GM18499 (cell line): Measurements from ENCODE around the gene C1GALT1.

Experiments
- ATAC-seq: cut with Tn5 transposase; IDR thresholded peaks from one replicate; pipeline ENCODE4 v1.9.1; 2021; ENCODE audit warnings: moderate number of reproducible peaks; ENCODE audit not compliant: insufficient read depth, unreplicated experiment

The C1GALT1 gene

DNA sequence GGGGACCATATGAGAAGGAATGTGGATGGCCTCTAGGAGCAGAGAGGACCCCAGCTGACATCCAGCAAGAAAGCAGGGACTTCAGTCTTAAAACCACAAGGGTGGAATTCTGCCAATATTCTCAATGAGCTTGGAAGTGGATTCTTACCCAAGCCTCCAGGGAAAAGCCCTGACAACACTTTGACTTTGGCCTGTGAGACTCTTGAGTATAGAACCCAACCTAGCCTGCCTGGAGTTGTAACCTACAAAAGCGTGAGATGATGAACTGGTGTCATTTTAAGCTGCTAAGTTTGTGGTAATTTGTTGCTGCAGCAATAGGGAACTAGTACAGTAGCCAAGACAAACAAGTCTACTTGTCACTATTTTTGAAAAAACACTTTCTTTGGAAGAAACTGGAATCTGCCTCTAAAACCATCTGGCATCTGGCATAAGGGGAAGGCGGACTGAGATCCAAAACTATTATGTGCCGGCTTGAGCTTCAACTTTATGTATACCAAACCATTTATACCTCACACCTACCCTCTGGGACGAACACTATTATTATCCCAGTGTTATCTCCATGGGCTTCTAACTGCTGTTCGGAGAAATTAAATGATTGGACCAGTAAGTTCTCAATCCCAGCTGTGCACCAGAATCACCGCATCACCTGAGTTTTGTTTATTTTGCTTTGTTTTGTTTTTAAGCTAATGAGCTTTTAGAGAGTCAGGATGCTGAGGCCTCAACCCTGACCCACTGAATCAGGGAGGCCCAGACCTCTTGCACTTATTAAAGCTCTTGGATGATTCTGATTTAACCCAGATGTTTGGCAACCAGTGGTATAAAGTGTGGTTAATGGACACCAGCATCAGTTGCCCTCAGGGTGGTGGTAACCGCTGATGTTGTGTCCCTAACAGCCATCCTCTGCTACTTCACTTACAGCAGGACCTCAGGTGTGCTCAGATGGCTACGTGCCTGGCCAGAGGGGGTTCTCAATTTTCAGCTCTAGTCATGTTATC lies 83.0 kb downstream of the C1GALT1 start:
- ATAC-seq, result no peak

DNA sequence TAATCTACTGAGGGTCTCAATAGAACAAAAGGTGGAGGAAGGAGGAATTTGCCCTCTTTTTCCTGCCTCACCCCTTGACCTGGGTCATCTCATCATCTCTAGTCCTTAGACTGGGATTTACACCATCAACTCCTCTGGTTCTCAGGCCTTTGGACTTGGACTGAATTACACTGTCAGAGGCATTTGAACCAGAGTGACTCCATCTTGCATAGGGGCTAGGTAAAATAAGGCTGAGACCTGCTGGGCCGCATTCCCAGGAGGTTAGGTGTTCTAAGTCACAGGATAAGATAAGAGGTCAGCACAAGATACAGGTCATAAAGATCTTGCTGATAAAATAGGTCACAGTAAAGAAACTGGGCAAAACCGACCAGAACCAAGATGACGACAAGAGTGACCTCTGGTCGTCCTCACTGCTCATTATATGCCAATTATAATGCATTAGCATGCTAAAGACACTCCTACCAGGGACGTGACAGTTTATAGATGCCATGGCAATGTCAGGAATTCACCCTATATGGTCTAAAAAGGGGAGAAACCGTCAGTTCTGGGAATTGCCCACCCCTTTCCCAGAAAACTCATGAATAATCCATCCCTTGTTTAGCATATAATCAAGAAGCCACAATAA lies 84.0 kb downstream of the C1GALT1 start:
- ATAC-seq, result no peak

DNA sequence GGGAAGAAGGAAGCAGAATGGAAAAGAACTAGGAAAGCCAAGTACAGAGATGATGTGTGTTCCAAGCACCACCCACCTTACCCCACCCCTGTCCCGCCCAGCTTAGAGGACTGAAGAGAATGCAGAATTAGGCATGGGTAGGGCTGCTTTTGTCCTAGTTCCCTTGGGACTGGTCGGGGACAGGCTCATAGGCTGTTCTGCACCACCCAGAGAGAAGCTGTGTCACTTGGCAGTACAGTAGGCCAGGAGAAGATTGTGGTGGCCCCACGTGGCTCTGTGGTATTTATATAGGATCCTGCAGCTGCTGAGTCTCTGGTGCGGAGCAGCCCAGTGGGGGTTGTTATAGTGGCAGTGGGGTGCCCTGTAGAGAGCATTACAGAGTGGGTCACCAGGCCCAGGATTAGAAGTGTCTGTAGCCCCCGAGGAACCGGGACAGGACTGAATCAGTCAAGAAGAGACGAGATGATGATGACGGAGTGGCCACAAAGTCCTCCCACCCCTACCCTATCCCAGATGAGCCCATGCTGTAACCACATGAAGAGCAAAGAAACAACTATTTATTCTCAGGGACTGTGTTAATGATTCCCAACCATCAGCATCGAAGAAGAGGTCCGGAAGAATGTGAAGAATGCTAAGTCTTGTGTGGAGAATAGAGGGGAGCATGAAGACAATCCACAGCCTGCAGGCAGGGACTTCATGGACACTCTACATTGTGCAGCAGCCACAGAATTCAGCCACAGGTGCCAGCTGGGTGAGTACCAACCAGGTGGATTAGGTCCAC lies 88.9 kb downstream of the C1GALT1 start:
- no peak for ATAC-seq

DNA sequence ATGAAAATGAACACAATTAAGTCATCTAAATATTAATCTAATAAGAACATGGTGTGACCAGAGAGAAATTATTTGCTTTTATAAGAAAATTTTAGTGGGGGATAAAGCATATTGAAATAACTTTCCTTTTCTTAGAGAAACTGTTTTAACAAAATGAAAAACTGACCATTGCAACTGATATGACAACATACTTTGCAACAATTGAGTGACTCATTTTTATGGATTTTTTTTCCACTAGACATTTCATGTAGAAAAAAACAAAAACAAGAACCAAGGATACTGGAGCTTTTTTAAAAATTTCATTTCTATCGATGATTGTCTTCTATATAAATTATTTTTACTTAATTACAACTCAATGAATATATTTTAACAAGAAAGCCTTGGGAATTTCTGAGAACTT lies 90.0 kb downstream of the C1GALT1 start:
- no peak for ATAC-seq

DNA sequence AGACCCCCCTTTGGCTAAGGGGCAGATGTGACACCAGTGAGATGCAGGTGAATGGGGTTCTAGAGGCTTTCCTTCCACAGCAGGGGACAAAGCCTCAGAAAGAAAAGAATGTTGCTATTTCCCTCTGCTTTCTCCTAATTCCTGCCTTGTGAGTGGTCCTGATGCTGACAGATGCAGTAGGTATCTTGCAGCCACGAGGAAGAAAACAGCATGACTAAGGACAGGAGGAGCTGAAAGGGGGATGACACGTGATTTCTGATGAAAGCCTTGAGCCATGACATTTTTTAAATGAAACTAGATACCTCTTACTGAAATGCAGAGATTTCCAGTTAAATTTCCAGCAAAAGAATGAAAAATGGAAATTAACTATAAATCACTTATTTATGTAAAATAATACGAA lies 92.4 kb downstream of the C1GALT1 start:
- ATAC-seq, result no peak

DNA sequence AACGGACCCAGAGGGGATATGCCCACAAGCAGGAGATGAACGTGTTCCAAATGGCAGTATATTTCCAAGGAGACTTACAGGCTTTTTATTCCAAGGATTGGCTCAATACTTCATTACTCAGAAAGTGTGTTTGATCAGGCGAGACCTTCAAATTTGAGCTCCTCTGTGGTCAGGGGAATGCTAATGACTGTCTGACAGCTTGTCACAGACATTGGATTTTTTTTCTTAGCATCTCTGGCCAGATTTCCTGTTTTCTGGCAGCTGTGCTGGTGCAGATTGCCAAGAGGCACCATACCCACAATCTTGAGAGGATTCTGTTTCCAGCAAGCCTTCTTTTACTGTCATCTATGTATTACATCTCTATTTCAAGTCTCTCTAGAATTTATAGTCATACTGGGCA lies 93.8 kb downstream of the C1GALT1 start:
- ATAC-seq, result no peak

DNA sequence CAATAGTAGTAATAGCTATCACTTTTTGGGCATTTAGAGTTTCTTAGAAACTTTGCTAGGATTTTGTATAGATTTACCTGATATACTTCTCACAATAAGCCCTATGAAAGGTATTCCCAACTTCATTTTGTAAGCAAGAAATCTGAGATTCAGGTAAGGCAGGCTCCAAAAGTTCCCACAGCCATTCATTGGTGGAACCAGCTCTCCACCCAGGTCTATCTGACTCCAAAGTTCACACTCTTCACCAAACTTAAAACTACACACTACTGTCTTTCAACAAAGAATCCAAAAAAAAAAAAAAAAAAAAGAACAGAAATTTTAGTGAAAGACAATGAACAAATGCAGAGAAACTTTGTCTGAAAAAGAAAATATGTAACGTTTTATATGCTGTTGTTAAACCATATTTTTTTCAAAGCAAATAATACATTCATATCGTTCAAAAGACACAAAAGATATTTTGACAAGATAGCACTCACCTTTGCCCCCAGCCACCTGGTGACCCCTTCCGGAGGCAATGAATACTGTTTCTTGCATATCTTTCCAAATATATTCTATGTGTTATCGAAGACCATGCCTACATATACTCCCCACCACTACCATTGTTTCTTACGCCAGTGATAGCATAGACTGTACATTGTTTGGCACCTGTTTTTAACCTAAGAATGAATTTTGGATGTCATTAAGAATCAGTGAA lies 108.2 kb downstream of the C1GALT1 start:
- ATAC-seq, result no peak

DNA sequence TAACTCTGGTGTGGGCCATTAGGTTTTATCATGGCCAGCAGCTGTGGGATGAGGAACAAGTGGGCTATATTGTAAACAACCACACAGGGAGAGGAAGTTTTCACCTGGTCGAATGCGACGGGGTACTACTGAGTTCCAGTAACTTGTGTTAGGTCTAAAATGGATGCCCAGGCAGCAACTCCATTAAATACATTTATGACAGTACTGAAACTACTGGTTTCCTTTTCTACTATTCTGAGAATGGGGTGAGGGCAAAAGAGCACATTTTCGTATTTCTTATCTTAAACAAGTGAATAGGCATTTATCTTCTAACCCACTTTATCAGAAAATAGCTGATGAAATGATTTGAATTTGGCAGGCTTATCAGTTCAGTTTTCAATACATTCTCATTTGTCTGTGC lies 109.7 kb downstream of the C1GALT1 start:
- ATAC-seq, result no peak

DNA sequence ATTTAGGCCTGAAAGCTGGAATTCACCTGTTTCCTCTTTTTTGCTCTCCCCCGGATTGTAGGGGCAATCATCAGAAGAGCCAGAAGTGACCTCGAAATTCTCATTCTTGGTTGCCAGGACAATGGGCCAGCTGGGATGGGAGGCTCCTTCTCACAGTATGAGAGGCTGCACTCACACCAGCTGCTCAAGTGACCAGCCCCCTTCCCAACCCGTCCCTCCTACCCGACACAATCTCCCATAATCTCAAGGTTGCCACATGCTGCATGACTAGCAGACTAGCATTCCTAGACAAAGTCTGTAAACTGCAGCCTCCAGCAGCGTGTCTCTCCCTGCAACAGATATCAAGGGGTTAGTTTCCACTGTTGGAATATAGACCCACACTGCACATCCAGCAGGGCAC lies 110.3 kb downstream of the C1GALT1 start:
- no peak for ATAC-seq

DNA sequence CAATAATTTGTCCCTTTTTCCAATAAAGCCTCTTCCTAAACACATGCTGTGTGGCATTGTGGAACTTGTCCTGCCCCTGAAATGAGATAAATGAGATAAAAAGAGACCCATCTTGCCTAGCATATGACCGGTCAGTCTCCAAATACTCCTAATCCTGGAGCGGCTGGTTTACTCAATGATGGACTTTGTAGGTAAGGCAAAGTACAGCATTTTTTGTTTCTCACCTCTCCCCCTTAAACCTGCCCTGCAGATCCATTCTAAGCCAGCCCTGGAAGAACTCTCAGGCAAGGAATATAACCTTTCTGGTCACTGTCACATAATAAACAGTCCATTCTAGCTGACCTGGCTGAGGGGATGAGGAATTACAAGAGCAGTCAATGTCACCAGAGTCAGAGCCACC lies 110.7 kb downstream of the C1GALT1 start:
- ATAC-seq, result no peak

DNA sequence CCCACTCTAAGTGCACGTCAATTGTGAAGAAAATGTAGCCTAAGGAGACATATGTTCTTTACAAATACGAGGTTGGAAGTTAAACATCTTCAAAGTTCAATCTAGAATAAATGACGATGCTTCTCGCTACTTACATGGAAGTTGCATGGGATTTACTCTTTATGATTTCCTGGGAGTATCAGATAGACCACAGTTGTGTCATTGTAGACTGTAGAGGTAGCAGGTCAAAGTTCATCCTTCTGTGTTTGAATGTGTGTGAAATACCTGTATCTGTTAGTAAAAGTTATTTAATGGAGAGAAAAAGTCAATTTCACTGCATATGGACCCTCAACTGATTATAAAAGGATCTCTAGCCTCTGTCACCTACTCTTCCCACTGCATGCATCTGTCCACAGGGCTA lies 112.6 kb downstream of the C1GALT1 start:
- no peak for ATAC-seq
